Gastrocnemius medialis (tissue), 4 donors: Measurements from ENCODE around the gene UROS.

ENCODE experiments used
- CTCF ChIP-seq, 5 experiments: fragments of 450-650 bp in 3 of 5; fragments of 200-600 bp in 2 of 5; sonication (generic) in 2 of 5; IDR thresholded peaks in 4 of 5; conservative IDR thresholded peaks in 1 of 5; 1 replicate in 4 of 5; 2 replicates in 1 of 5; pipeline ENCODE4 v1.5.1; 2016 to 2019; ENCODE audit warnings: antibody characterized with exemption in 5 of 5, mild to moderate bottlenecking in 3 of 5, moderate library complexity in 3 of 5
- POLR2A ChIP-seq, 2 donors: fragments of 450-650 bp; IDR thresholded peaks; one replicate each; pipeline ENCODE4 v1.6.1; 2017; ENCODE audit warnings: antibody characterized with exemption in 2 of 2, mild to moderate bottlenecking in 2 of 2, moderate library complexity in 2 of 2

- no peak for TF ChIP-seq CTCF (IDR thresholded peaks at IDR 0.05 in 4 of 5, conservative IDR thresholded peaks at IDR 0.05 in 1 of 5)
- TF ChIP-seq POLR2A (IDR thresholded peaks at IDR 0.05): no peak
These were observed 48.4 kb downstream of the UROS start for GRCh38 chr10:125774581-125775191.
